ENCODE results near the gene TM7SF3.
"Not testable (repeated sequence)": the region's sequence is repeated elsewhere in the genome, so short reads cannot be mapped to it uniquely, and the experiment has no call there.

Gene TM7SF3

DNA sequence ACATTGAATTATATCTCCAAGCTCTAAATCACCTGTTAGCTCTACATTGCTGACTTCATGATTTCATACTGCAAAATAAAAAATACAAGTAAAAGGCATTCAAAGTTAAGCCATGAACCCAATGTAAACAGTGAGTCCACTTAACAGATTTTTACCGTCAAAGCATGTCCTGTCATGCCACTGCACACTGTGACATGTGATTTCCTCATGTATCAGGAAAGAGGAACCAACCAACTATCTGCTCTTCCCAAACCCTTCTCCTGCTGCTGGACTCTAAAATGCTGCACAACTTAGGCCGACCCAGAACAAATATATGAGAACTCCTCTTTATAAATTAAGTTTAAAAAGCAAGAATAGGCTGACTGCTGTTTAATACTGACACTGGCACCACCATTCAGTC lies 37.5 kb downstream of the TM7SF3 start:
- TF ChIP-seq, protein P1, sequence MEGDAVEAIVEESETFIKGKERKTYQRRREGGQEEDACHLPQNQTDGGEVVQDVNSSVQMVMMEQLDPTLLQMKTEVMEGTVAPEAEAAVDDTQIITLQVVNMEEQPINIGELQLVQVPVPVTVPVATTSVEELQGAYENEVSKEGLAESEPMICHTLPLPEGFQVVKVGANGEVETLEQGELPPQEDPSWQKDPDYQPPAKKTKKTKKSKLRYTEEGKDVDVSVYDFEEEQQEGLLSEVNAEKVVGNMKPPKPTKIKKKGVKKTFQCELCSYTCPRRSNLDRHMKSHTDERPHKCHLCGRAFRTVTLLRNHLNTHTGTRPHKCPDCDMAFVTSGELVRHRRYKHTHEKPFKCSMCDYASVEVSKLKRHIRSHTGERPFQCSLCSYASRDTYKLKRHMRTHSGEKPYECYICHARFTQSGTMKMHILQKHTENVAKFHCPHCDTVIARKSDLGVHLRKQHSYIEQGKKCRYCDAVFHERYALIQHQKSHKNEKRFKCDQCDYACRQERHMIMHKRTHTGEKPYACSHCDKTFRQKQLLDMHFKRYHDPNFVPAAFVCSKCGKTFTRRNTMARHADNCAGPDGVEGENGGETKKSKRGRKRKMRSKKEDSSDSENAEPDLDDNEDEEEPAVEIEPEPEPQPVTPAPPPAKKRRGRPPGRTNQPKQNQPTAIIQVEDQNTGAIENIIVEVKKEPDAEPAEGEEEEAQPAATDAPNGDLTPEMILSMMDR (conservative IDR thresholded peaks at IDR 0.05; ENCODE audit: low read length) = no peak
- DNase-seq (ENCODE audit: low read depth) = no peak
- H3K4me3 ChIP-seq (ENCODE audit: low read length) = no peak overlapping the region

GRCh38 chr12:26971963-26972362 lies 42.2 kb downstream of the TM7SF3 start:
- TF ChIP-seq, protein P1 (conservative IDR thresholded peaks at IDR 0.05; ENCODE audit: low read length) = no peak
- no peak for DNase-seq (ENCODE audit: low read depth)
- no peak overlapping the region for H3K4me3 ChIP-seq (ENCODE audit: low read length)

DNA sequence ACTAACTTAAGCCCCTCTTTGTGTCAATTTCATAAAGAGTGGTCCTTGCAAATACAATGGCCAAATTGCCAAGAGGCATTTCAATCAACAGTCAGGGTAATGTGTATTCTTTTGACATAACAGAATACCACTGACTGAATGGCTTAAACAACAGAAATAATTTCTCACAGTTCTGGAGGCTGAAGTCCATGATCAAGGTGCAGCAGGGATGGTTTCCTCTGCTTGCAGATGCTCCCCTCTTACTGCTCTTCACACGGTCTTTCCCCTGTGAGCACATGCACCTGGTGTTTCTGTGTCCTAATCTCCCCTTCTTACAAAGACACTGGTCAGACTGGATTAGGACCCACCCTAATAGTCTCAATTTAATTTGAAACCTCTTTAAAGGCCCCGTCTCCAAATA lies 44.0 kb downstream of the TM7SF3 start:
- TF ChIP-seq, protein P1 (conservative IDR thresholded peaks at IDR 0.05; ENCODE audit: low read length) = no peak
- H3K4me3 ChIP-seq (ENCODE audit: low read length) = no peak overlapping the region
- DNase-seq (ENCODE audit: low read depth) = no peak

DNA sequence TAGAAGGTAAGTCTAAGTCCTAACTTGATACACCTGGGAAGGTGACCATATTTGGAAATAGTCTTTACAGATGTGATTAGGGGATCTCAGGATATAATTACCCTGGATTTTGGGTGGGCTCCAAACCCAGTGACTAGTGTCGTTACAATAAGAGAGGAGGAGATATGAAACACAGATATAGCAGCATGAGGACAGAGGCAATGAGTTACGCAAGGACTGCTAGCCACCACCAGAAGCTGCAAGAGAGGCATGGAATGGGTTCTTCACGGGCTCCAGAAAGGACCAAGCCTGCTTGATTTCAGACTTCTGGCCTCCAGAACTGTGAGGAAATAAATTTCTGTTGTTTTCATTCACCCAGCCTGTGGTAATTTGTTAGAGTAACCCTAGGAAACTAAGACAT lies 47.3 kb downstream of the TM7SF3 start:
- H3K4me3 ChIP-seq (ENCODE audit: low read length) = no peak overlapping the region
- TF ChIP-seq, protein P1 (conservative IDR thresholded peaks at IDR 0.05; ENCODE audit: low read length) = no peak
- no peak for DNase-seq (ENCODE audit: low read depth)

- peak; percentile 29 for DNase-seq (ENCODE audit: low read depth)
- TF ChIP-seq, protein P1 (conservative IDR thresholded peaks at IDR 0.05; ENCODE audit: low read length) = no peak
- H3K4me3 ChIP-seq (ENCODE audit: low read length) = no peak overlapping the region
Observed at GRCh38 chr12:26963413-26963812, 50.8 kb downstream of the TM7SF3 start.

- no peak overlapping the region for H3K4me3 ChIP-seq (ENCODE audit: low read length)
- TF ChIP-seq, protein P1 (conservative IDR thresholded peaks at IDR 0.05; ENCODE audit: low read length) = no peak
- no peak for DNase-seq (ENCODE audit: low read depth)
Observed at GRCh38 chr12:26961803-26962202, 52.4 kb downstream of the TM7SF3 start.

- not testable (repeated sequence) for H3K4me3 ChIP-seq (ENCODE audit: low read length); DNase-seq (ENCODE audit: low read depth)
Observed at GRCh38 chr12:26961391-26961790, 52.8 kb downstream of the TM7SF3 start.

GRCh38 chr12:26954027-26954426 lies 60.2 kb downstream of the TM7SF3 start:
- no peak overlapping the region for H3K4me3 ChIP-seq (ENCODE audit: low read length)
- DNase-seq (ENCODE audit: low read depth) = no peak

More at GRCh38 chr12:26954027-26954426, 60.2 kb downstream of the TM7SF3 start:
- TF ChIP-seq, protein P1 (conservative IDR thresholded peaks at IDR 0.05; ENCODE audit: low read length) = no peak
